ENCODE data around the gene CHCHD1. TPM values are rescaled to one million over a fixed set of nuclear protein-coding genes. Genes with fewer than 3 reads are reported as not detected.

Gene CHCHD1
- total and polyA plus RNA-seq, 2 donors (not counting 3 experiments of a cell fraction or from before 2014, with no cell fraction given) = 31.7 to 39.2 TPM

- peak within 1 kb of the TSS; percentile 46 for H3K27ac ChIP-seq (ENCODE audit: insufficient read depth, low read depth, low read length)
- FAIRE-seq (peak; percentile 97), DNase-seq (ENCODE audit: low read depth, low spot score) (peak; percentile 95)
- peaks cover 0 to 14% of the 10 kb centered on the region in 2 experiments for H3K36me3 ChIP-seq (ENCODE audit: control insufficient read depth in 2 of 2, extremely low read depth in 1 of 2, insufficient read depth in 2 of 2, low read length in 2 of 2)
- dilution Hi-C loops (cut with MboI; ENCODE audit: extremely low pct_ligation_motif_present, low sequenced_read_pairs) = no loop called here
- intact Hi-C loops (cut with micrococcal nuclease) = loop anchor here (1.0 kb wide), 2 partner anchors 13 to 26 kb away; partner anchors contain the start of gene NDST2
- peak within 1 kb of the TSS; percentile 64 for H3K9ac ChIP-seq (replicated peaks; ENCODE audit: extremely low read depth, insufficient read depth, low read length)
- peak within 1 kb of the TSS; percentile 56 for H2AFZ ChIP-seq (ENCODE audit: low read depth, low read length)
- peak within 1 kb of the TSS; percentile 51 to 73 (median 68) for H3K4me3 ChIP-seq (replicated peaks in 1 of 3; ENCODE audit: insufficient read depth in 1 of 3, low read depth in 1 of 3, low read length in 3 of 3)
- CTCF ChIA-PET = interaction anchor here (0.7 to 1.6 kb wide), 5 partner anchors 14 to 94 kb away, joined by 3 to 11 read pairs (median 3); no protein-coding TSS in a partner anchor
- peaks cover 33% of the 10 kb centered on the region for H3K4me1 ChIP-seq (ENCODE audit: control insufficient read depth, extremely low read depth, insufficient read depth, low read length)
- TF ChIP-seq GATA2 (IDR thresholded peaks at IDR 0.05; ENCODE audit: insufficient read depth, insufficient read length, low read depth, low read length) = no peak
- no peak for TF ChIP-seq MAX (IDR thresholded peaks at IDR 0.05; ENCODE audit: insufficient read depth, insufficient read length)
- TF ChIP-seq POLR2AphosphoS5 (IDR thresholded peaks at IDR 0.05; ENCODE audit: insufficient read depth, low read depth, low read length) = peak; percentile 67
- TF ChIP-seq CTCF (IDR thresholded peaks at IDR 0.05; ENCODE audit: extremely low read depth in 1 of 2, insufficient read depth in 1 of 2, low read depth in 1 of 2, low read length in 2 of 2) = peak in 1 of 2 donors; percentile 25
- peak; percentile 65 for TF ChIP-seq POLR2A (IDR thresholded peaks at IDR 0.05; ENCODE audit: low read depth, low read length)
- no peak for TF ChIP-seq JUN (IDR thresholded peaks at IDR 0.05; ENCODE audit: borderline replicate concordance, insufficient read depth, insufficient read length, low read depth)
- TF ChIP-seq FOS (IDR thresholded peaks at IDR 0.05; ENCODE audit: borderline replicate concordance, insufficient read depth, low read length) = no peak
- no peak for TF ChIP-seq MYC (IDR thresholded peaks at IDR 0.05; ENCODE audit: low read depth, low read length)
- TF ChIP-seq EZH2 (IDR thresholded peaks at IDR 0.05; ENCODE audit: borderline replicate concordance, low read depth, low read length, severe bottlenecking) = no peak
- H3K79me2 ChIP-seq (ENCODE audit: control insufficient read depth, insufficient read depth, low read length) = peaks cover 57% of the 10 kb centered on the region
- no peaks in the 10 kb centered on the region for H3K9me3 ChIP-seq (replicated peaks; ENCODE audit: control insufficient read depth, insufficient read depth, low read length)
- H3K4me2 ChIP-seq (ENCODE audit: insufficient read depth, low read length) = peak within 1 kb of the TSS; percentile 92
- BruUV-seq (replicated peaks) = no TSS peak
- no peaks in the 10 kb centered on the region for H3K27me3 ChIP-seq (ENCODE audit: control insufficient read depth in 2 of 2, insufficient read depth in 2 of 2, low read length in 2 of 2)
- H3K9me1 ChIP-seq (replicated peaks; ENCODE audit: control insufficient read depth, extremely low read depth, insufficient read depth, low read length) = no peaks in the 10 kb centered on the region
- POLR2A ChIA-PET = interaction anchor here (0.7 kb wide), 1 partner anchor 22 kb away, joined by 3 read pairs; no protein-coding TSS in a partner anchor
- peaks cover 6% of the 10 kb centered on the region for H4K20me1 ChIP-seq (replicated peaks; ENCODE audit: control insufficient read depth, extremely low read depth, insufficient read depth, low read length)
Observed at GRCh38 chr10:73785211-73785720, 3.4 kb downstream of the CHCHD1 start, which contains the start of gene ZSWIM8. TSS of gene ZSWIM8 (plus strand) at chr10:73785606. CDS start at chr10:73785879, 273 bp downstream.
